Stimulated activated CD4-positive, alpha-beta T cell treated with anti-CD3 and anti-CD28 coated beads, Interleukin-1b, Interleukin-23, amount 100 ng/mL, for 24 hours (primary cell): ENCODE measurements around the gene SPECC1.
A peak's percentile ranks its signal among the peaks of the same experiment; 100 is the strongest.
"Not testable (repeated sequence)": the region's sequence is repeated elsewhere in the genome, so short reads cannot be mapped to it uniquely, and the experiment has no call there.

Experiments
- DNase-seq, 4 experiments: peaks; one replicate each; pipeline ENCODE4 v3.0.0-alpha.2; 2020; ENCODE audit warnings: low read depth in 4 of 4, low spot score in 1 of 4

The SPECC1 gene, protein sequence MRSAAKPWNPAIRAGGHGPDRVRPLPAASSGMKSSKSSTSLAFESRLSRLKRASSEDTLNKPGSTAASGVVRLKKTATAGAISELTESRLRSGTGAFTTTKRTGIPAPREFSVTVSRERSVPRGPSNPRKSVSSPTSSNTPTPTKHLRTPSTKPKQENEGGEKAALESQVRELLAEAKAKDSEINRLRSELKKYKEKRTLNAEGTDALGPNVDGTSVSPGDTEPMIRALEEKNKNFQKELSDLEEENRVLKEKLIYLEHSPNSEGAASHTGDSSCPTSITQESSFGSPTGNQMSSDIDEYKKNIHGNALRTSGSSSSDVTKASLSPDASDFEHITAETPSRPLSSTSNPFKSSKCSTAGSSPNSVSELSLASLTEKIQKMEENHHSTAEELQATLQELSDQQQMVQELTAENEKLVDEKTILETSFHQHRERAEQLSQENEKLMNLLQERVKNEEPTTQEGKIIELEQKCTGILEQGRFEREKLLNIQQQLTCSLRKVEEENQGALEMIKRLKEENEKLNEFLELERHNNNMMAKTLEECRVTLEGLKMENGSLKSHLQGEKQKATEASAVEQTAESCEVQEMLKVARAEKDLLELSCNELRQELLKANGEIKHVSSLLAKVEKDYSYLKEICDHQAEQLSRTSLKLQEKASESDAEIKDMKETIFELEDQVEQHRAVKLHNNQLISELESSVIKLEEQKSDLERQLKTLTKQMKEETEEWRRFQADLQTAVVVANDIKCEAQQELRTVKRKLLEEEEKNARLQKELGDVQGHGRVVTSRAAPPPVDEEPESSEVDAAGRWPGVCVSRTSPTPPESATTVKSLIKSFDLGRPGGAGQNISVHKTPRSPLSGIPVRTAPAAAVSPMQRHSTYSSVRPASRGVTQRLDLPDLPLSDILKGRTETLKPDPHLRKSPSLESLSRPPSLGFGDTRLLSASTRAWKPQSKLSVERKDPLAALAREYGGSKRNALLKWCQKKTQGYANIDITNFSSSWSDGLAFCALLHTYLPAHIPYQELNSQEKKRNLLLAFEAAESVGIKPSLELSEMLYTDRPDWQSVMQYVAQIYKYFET

DNA sequence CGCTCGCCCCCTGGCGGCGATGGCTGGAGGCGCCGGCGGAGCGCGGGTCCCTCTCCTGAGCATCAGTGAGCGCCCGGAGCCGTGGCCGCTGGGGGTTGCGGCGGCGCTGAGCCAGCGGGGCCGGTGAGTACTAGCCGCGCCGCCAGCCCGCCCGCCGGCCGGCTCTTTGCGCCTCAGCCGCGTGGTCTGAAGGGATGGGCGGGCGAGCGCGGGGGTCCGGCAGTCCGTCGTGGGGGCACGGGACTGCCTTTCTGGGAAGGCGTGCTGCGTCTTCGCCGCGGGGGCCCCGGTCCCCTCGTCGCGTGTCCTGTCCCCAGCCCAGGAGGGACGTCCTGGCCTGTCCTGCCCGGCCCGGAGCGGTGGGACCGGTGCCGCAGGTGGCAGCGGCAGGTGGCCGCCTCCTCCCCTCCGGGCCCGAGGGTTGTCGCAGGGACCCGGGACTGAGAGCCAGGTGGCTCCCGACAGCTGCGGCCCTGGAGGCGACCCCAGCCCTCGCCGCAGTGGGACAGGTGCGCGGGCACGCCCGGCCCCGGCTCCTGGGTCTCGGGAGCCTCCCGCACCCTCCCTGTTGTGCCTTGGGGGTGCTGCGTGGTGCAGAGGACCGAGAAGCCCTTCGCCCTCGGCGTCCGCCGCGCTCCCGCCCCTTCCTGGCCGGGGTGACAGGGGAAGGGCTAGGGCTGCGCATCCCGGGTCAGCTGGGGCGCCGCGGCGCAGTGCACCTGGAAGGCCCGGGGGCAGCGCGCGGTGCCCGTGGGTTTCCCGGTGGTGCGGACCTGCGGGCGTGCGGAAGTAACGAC is at the start of gene SPECC1:
Gene SPECC1 (plus strand): TSS at position 58 of the 797 bp plus-strand sequence. CDS start 87,293 bp downstream, outside the sequence.
- peak in 3 of 4 experiments; percentile 52 to 83 (median 76) for DNase-seq

- DNase-seq, result not testable (repeated sequence)
Observed at GRCh38 chr17:19962954-19963353, 46.2 kb upstream of the SPECC1 start.

DNA sequence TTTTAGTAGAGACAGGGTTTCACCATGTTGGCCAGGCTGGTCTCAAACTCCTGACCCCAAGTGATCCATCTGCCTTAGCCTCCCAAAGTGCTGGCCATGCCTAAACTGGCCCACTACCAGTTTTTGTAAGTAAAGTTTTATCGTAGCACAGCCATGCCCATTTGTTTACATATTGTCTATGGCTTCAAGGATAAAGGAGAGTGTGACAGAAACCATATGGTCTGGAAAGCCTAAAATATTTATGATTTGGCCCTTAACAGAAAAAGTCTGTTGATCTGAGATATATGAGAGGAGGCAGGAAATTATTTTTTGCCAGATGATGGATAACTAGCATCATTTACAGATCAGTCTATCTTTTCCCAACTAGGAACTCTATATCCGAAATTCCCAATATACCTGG is 36.0 kb upstream of the SPECC1 start:
- no peak for DNase-seq

- DNase-seq, result no peak
Observed at GRCh38 chr17:19975601-19976000, 33.6 kb upstream of the SPECC1 start.

GRCh38 chr17:19977293-19978208 is 31.6 kb upstream of the SPECC1 start, which contains the start of gene AKAP10:
TSS of gene AKAP10 (minus strand) at chr17:19977828. CDS start at chr17:19977679, 149 bp downstream.
- peak; percentile 88 to 96 (median 96) for DNase-seq

GRCh38 chr17:19978209-19978802 is 30.9 kb upstream of the SPECC1 start:
- DNase-seq, result peak in 3 of 4 experiments; percentile 1 to 16 (median 16)

- no peak for DNase-seq
Observed at GRCh38 chr17:19978805-19979211, 30.4 kb upstream of the SPECC1 start.

GRCh38 chr17:19979917-19980770 is 29.0 kb upstream of the SPECC1 start:
- DNase-seq, result no peak

GRCh38 chr17:19986941-19987861 is 22.0 kb upstream of the SPECC1 start:
- DNase-seq, result no peak

DNA sequence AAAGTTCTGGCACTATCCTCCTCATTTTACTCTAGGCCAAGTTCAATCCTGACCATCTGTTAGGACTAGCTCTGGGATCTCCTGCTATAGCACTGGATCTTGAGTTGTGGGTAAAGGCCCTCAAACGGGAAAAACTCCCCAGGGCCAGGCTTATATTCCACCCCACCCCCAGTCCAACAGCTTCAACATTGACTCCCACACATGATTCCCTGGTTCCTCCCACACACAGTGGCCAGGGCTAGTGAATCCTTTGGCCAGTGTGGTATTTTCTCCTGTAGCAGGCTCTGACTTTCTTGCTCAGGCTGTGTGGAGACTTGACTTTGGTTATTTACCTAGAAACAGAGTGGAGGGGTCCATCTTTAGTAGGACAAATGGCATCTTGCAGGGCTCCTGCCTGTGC is 21.3 kb upstream of the SPECC1 start:
- DNase-seq, result no peak

GRCh38 chr17:19991252-19991885 is 17.8 kb upstream of the SPECC1 start:
- DNase-seq, result no peak

DNA sequence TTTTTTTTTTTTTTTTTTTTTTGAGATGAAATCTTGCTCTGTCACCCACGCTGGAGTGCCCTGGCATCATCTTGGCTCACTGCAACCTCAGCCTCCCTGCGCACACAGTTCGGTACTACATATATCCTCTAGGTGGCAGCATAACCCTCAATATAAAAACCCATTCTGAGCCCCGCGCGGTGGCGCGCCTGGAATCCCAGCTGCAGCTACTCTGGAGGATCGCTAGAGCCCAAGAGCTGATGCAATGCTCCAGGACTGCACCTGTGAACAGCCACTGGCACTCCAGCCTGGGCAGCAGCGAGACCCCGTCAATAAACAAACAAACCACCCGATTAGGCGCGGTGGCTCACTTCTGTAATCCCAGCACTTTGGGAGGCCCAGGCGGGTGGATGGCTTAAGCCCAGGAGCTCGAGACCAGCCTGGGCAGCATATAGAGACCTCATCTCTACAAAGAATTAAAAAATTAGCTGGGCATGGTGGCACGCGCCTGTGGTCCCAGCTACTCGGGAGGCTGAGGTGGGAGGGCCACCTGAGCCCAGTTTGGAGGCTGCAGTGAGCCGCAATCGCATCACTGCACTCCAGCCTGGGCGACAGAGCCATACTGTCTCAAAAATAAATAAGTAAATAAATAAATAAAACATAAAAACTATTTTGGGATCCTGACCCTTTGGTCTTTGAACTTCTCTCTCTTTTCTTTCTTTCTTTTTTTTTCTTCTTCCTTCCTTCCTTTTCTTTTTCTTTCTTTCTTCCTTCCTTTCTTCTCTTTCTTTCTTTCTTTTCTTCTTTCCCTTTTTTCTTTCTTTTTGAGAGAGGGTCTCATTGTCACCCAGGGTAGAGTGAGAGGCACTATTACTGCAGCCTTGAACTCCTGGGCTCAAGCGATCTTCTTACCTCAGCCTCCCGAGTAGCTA is 16.1 kb upstream of the SPECC1 start:
- peak; percentile 42 to 64 (median 52) for DNase-seq

- DNase-seq, result no peak
Observed at GRCh38 chr17:19996086-19996485, 13.1 kb upstream of the SPECC1 start.

DNA sequence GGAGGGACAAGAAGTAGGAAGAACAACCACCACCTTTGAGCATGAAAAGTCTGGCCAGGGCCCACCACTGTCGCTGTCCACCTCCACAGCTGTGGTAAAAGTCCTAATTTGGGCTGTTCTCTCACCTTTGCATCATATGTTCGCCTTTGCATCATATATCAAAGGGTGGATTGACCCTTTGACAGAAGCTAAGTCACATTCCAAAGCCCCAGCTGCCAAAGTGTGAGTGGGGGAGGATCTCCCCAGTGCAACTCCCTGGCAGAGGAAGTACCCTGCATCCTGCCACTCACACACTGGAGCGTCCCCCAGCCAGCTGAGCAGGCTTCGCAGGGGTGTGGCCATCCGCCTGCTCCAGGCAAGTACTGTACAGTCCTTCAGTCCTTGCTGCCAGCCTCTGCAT is 12.7 kb upstream of the SPECC1 start:
- no peak for DNase-seq

DNA sequence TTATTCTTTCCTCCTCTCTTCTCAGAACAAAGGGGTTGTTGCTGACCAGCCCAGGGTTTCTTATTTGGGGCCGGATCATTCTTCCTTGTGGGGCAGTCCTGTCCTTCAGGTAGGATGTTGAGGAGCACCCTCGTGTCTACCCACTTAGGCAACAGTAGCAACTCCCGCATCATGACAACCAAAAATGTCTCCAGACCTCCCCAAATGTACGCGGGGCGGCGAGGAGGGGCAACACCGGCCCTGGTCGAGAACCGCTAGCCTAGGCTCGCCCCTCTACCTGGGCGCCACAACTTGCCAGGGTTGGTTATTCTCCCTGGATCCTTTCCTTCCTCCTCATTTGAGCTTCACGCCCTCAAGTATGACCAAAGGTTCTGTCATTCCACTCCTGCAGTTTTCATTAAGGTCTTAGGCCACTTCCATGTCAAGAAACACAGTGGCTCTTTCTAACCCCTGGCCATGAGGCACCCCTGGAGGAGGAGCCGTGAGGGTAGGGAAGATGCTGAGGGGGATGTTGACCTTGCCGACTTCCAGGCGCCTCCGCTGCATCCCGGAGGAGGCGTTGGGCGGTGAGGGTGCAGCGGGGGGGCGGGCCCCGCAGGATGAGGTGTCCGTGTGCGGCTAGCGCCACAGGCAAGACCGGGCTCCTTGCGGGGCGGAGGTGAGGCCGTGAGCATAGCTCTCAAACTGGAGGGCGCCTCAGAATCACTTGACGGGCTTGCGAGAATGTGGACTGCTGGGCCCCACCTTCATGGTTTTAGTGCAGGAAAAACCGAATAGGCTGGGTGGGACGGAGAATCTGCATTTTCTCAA is 712 bp upstream of the SPECC1 start:
- no peak for DNase-seq
